ENCODE measurements around the gene ALDH3A2.

DNA sequence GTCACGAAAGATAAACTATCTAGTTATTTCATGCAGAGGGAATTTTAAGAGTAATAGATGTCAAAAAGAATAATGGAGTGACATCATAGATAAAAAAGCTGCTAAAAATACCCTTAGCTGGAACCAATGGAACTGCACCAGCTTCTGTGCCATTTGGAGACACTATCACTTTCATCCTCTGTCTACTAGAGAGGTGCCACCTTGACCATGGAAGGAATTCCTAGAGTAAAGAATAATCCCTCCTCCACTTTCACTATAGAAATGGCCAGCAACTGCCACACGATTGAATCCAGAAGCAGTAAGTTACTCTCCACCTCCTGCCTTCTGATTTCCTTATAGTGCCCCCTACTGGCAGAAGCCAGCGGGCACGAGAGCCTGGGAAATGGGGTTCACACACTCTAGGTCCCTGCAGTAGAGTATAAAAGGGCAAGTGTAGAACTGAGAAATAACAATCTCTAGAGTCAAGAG, 2.8 kb upstream of the ALDH3A2 start:
- TF ChIP-seq, protein P1, sequence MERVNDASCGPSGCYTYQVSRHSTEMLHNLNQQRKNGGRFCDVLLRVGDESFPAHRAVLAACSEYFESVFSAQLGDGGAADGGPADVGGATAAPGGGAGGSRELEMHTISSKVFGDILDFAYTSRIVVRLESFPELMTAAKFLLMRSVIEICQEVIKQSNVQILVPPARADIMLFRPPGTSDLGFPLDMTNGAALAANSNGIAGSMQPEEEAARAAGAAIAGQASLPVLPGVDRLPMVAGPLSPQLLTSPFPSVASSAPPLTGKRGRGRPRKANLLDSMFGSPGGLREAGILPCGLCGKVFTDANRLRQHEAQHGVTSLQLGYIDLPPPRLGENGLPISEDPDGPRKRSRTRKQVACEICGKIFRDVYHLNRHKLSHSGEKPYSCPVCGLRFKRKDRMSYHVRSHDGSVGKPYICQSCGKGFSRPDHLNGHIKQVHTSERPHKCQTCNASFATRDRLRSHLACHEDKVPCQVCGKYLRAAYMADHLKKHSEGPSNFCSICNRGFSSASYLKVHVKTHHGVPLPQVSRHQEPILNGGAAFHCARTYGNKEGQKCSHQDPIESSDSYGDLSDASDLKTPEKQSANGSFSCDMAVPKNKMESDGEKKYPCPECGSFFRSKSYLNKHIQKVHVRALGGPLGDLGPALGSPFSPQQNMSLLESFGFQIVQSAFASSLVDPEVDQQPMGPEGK (CRISPR knock-in tag; IDR thresholded peaks at IDR 0.05; ENCODE audit: borderline replicate concordance), result no peak
- TF ChIP-seq ESRRG (CRISPR knock-in tag; IDR thresholded peaks at IDR 0.05) (no peak), RARB (CRISPR knock-in tag; IDR thresholded peaks at IDR 0.05) (no peak), ZNF565 (CRISPR knock-in tag; conservative IDR thresholded peaks at IDR 0.05; ENCODE audit: low read depth) (no peak), CSDC2 (CRISPR knock-in tag; IDR thresholded peaks at IDR 0.05) (no peak), ARNTL (CRISPR knock-in tag; IDR thresholded peaks at IDR 0.05; ENCODE audit: borderline replicate concordance, low read depth) (no peak), ZC3H10 (CRISPR knock-in tag; IDR thresholded peaks at IDR 0.05) (no peak), PPARA (CRISPR knock-in tag; IDR thresholded peaks at IDR 0.05; ENCODE audit: borderline replicate concordance) (no peak), SNAI2 (CRISPR knock-in tag; IDR thresholded peaks at IDR 0.05) (no peak), TOX (CRISPR knock-in tag; IDR thresholded peaks at IDR 0.05; ENCODE audit: borderline replicate concordance) (no peak)
- TF ChIP-seq, protein P2, sequence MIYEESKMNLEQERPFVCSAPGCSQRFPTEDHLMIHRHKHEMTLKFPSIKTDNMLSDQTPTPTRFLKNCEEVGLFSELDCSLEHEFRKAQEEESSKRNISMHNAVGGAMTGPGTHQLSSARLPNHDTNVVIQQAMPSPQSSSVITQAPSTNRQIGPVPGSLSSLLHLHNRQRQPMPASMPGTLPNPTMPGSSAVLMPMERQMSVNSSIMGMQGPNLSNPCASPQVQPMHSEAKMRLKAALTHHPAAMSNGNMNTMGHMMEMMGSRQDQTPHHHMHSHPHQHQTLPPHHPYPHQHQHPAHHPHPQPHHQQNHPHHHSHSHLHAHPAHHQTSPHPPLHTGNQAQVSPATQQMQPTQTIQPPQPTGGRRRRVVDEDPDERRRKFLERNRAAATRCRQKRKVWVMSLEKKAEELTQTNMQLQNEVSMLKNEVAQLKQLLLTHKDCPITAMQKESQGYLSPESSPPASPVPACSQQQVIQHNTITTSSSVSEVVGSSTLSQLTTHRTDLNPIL (CRISPR knock-in tag; IDR thresholded peaks at IDR 0.05; ENCODE audit: low read depth), result no peak
- TF ChIP-seq, protein P3, sequence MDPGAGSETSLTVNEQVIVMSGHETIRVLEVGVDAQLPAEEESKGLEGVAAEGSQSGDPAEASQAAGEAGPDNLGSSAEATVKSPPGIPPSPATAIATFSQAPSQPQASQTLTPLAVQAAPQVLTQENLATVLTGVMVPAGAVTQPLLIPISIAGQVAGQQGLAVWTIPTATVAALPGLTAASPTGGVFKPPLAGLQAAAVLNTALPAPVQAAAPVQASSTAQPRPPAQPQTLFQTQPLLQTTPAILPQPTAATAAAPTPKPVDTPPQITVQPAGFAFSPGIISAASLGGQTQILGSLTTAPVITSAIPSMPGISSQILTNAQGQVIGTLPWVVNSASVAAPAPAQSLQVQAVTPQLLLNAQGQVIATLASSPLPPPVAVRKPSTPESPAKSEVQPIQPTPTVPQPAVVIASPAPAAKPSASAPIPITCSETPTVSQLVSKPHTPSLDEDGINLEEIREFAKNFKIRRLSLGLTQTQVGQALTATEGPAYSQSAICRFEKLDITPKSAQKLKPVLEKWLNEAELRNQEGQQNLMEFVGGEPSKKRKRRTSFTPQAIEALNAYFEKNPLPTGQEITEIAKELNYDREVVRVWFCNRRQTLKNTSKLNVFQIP (CRISPR knock-in tag; IDR thresholded peaks at IDR 0.05; ENCODE audit: borderline replicate concordance, low read depth), result no peak

Measured in SK-N-SH treated with all-trans-retinoic acid at 6 μM for 48 hours (cell line).